GM12878 (cell line): ENCODE measurements around the gene CACNA2D2. TPM values are rescaled to one million over a fixed set of nuclear protein-coding genes. Genes with fewer than 3 reads are reported as not detected.

Experiments used
- ATAC-seq: fragments of 200-7000 bp; cut with Tn5 transposase; 3 replicates; pipeline ENCODE4 v1.9.1; 2020; ENCODE audit warnings: mild to moderate bottlenecking, moderate library complexity
- BruUV-seq: library from RNA; stranded (reverse); fragments of 400-500 nt; replicated peaks from 2 replicates; lab custom pipeline; 2021; lab: Mats Ljungman, UMichigan
- CTCF ChIA-PET: fragments of 300-600 bp; sonication (Branson Sonifier 250); formaldehyde crosslinking; extraction: SDS; loops from one replicate; lab custom pipeline; 2021; ENCODE audit warnings: inconsistent platforms; lab: Yijun Ruan, JAX
- POLR2A ChIA-PET: fragments of 350-600 bp; formaldehyde crosslinking; extraction: SDS; loops from one replicate; lab custom pipeline; 2021; ENCODE audit warnings: inconsistent platforms; lab: Charles Lee
- RAD21 ChIA-PET: fragments of 300-600 bp; sonication (Branson Sonifier 250); formaldehyde crosslinking; loops from one replicate; lab custom pipeline; 2023; ENCODE audit warnings: antibody characterized with exemption; ENCODE audit not compliant: unreplicated experiment; lab: Charles Lee
- SMC1A ChIA-PET: fragments of 300-600 bp; sonication (Branson Sonifier 250); formaldehyde crosslinking; loops from one replicate; lab custom pipeline; 2023; ENCODE audit not compliant: unreplicated experiment, uncharacterized antibody; lab: Charles Lee
- DNase-seq: peaks from one replicate; pipeline ENCODE4 v3.0.0-alpha.2; 2011; ENCODE audit warnings: low read depth, low spot score
- FAIRE-seq: peaks from 3 replicates; lab custom pipeline; 2011; peaks lifted over from hg19 to GRCh38; lab: Jason Lieb, UNC
- H2AFZ ChIP-seq: 2 replicates; pipeline ENCODE4 v1.6.0; 2011; ENCODE audit warnings: low read depth, low read length, control low read depth; ENCODE audit not compliant: control insufficient read depth
- H3K27ac ChIP-seq: 2 replicates; pipeline ENCODE4 v1.5.1; 2011; ENCODE audit warnings: control low read depth; ENCODE audit not compliant: control insufficient read depth, insufficient read depth
- H3K27me3 ChIP-seq, 2 experiments: replicated peaks in 1 of 2; 2 replicates each; pipeline versions ENCODE4 v1.6.0 to v1.6.1; 2011; ENCODE audit warnings: low read length in 1 of 2; ENCODE audit not compliant: control insufficient read depth in 2 of 2, insufficient read depth in 2 of 2
- H3K36me3 ChIP-seq, 2 experiments: 2 replicates each; pipeline ENCODE4 v1.5.1; 2011; ENCODE audit warnings: low read length in 1 of 2; ENCODE audit not compliant: control insufficient read depth in 2 of 2, insufficient read depth in 2 of 2
- H3K4me1 ChIP-seq: 2 replicates; pipeline ENCODE4 v1.6.1; 2011; ENCODE audit warnings: mild to moderate bottlenecking, low read length, moderate library complexity, mixed read lengths; ENCODE audit not compliant: control insufficient read depth, insufficient read depth
- H3K4me2 ChIP-seq: 2 replicates; pipeline ENCODE4 v1.6.0; 2011; ENCODE audit warnings: control low read depth; ENCODE audit not compliant: control insufficient read depth, insufficient read depth
- H3K4me3 ChIP-seq: fragments of 200-600 bp; sonication (generic); 2 replicates; pipeline ENCODE4 v1.5.1; 2016
- H3K79me2 ChIP-seq: 2 replicates; pipeline ENCODE4 v1.6.0; 2011; ENCODE audit warnings: low read length; ENCODE audit not compliant: control insufficient read depth, insufficient read depth
- H3K9ac ChIP-seq: 2 replicates; pipeline ENCODE4 v1.8.0; 2011; ENCODE audit warnings: low read length, control low read depth, mixed read lengths; ENCODE audit not compliant: control insufficient read depth, insufficient read depth
- H3K9me3 ChIP-seq: replicated peaks from 3 replicates; pipeline ENCODE4 v1.5.1; 2011; ENCODE audit warnings: mild to moderate bottlenecking, low read length; ENCODE audit not compliant: control insufficient read depth, insufficient read depth
- H4K20me1 ChIP-seq: 2 replicates; pipeline ENCODE4 v1.6.0; 2011; ENCODE audit not compliant: control insufficient read depth, insufficient read depth
- CEBPB ChIP-seq, 2 experiments: fragments of 150-350 bp in 1 of 2; IDR thresholded peaks; 2 replicates each; pipeline ENCODE4 v1.6.1; 2012 to 2014; ENCODE audit warnings: low read depth in 2 of 2, low read length in 2 of 2, borderline replicate concordance in 1 of 2, inconsistent platforms in 1 of 2
- E4F1 ChIP-seq: fragments of 450-650 bp; IDR thresholded peaks from 2 replicates; pipeline ENCODE4 v1.6.1; 2018; ENCODE audit warnings: borderline replicate concordance, mild to moderate bottlenecking; ENCODE audit not compliant: partially characterized antibody
- FOXK2 ChIP-seq: fragments of 450-650 bp; IDR thresholded peaks from 2 replicates; pipeline ENCODE4 v1.6.1; 2017; ENCODE audit warnings: mild to moderate bottlenecking, moderate library complexity
- HDGF ChIP-seq: fragments of 450-650 bp; IDR thresholded peaks from 2 replicates; pipeline ENCODE4 v1.6.1; 2016; ENCODE audit warnings: antibody characterized with exemption
- JUND ChIP-seq: IDR thresholded peaks from 2 replicates; pipeline ENCODE4 v1.6.1; 2012; ENCODE audit warnings: low read depth, mild to moderate bottlenecking, low read length, improper control_type of control experiment, moderate library complexity
- PAX5 ChIP-seq: IDR thresholded peaks from 2 replicates; pipeline ENCODE4 v1.6.1; 2011; ENCODE audit warnings: low read depth, low read length, borderline replicate concordance
- PAX8 ChIP-seq: fragments of 450-650 bp; IDR thresholded peaks from 2 replicates; pipeline ENCODE4 v1.6.1; 2017; ENCODE audit warnings: mild to moderate bottlenecking, moderate library complexity
- RAD21 ChIP-seq: IDR thresholded peaks from 2 replicates; pipeline ENCODE4 v1.6.1; 2011; ENCODE audit warnings: mild to moderate bottlenecking, low read depth, low read length, moderate library complexity; ENCODE audit not compliant: insufficient read depth
- RFX5 ChIP-seq: IDR thresholded peaks from 2 replicates; pipeline ENCODE4 v1.6.1; 2011; ENCODE audit warnings: low read depth, low read length, improper control_type of control experiment
- RUNX3 ChIP-seq: IDR thresholded peaks from 2 replicates; pipeline ENCODE4 v1.6.1; 2012; ENCODE audit warnings: low read length, inconsistent platforms
- SMAD1 ChIP-seq: fragments of 450-650 bp; IDR thresholded peaks from 2 replicates; pipeline ENCODE4 v1.6.1; 2018; ENCODE audit warnings: mild to moderate bottlenecking, low read depth; ENCODE audit not compliant: partially characterized antibody
- SMAD5 ChIP-seq: IDR thresholded peaks from 2 replicates; pipeline ENCODE4 v1.6.1; 2016; ENCODE audit warnings: antibody characterized with exemption, low read depth
- SMARCA5 ChIP-seq: fragments of 450-650 bp; IDR thresholded peaks from 2 replicates; pipeline ENCODE4 v1.6.1; 2017; ENCODE audit warnings: mild to moderate bottlenecking
- SMC3 ChIP-seq: IDR thresholded peaks from 2 replicates; pipeline ENCODE4 v1.6.1; 2011; ENCODE audit warnings: low read length, improper control_type of control experiment, borderline replicate concordance
- STAT1 ChIP-seq: fragments of 450-650 bp; conservative IDR thresholded peaks from 2 replicates; pipeline ENCODE4 v1.6.1; 2014; ENCODE audit warnings: antibody characterized with exemption, mild to moderate bottlenecking
- USF1 ChIP-seq: IDR thresholded peaks from 2 replicates; pipeline ENCODE4 v1.6.1; 2011; ENCODE audit warnings: borderline replicate concordance, low read depth, mild to moderate bottlenecking, moderate library complexity, mixed read lengths, low read length; ENCODE audit not compliant: insufficient read depth; ENCODE audit errors: extremely low read length
- ZNF24 ChIP-seq: fragments of 450-650 bp; IDR thresholded peaks from 2 replicates; pipeline ENCODE4 v1.6.1; 2017; ENCODE audit warnings: antibody characterized with exemption, mild to moderate bottlenecking
- WGBS: methylation state at CpG from one replicate; pipeline ENCODE4 v1.1.6; 2016; ENCODE audit warnings: low lambda C conversion rate; ENCODE audit not compliant: insufficient replicate concordance, insufficient coverage; ENCODE audit errors: missing lambda C conversion rate; 5-methylcytosine and 5-hydroxymethylcytosine counted together
- in situ Hi-C: fragments of 300-500 bp; cut with MboI; formaldehyde crosslinking; loops from 9 replicates; pipeline ENCODE4 v1.14.3; 2018; ENCODE audit warnings: mixed read lengths
- intact Hi-C: fragments of 100-400 bp; cut with micrococcal nuclease; formaldehyde crosslinking; loops from one replicate; pipeline ENCODE4 v1.14.2; 2022; ENCODE audit not compliant: unreplicated experiment
- polyA plus RNA-seq, 11 experiments: library from polyadenylated mRNA; depleted of rRNA in 4 of 11; unstranded in 6 of 11; stranded (reverse) in 5 of 11; fragments of >200 nt; fragmentation: Nextera tagmentation in 4 of 11; fragmentation: Illumina TruSeq in 1 of 11; extraction: Ambion mirVana in 4 of 11; extraction: Trizol in 1 of 11; gene quantifications; 1 replicate in 1 of 11; 2 replicates in 10 of 11; pipeline versions ENCODE4 v1.2.1 to v1.2.3, GENCODE V29; 2011 to 2016; ENCODE audit warnings: inconsistent platforms in 2 of 11, missing spikeins in 2 of 11, low read depth in 1 of 11
- total RNA-seq, 4 experiments: library from RNA; depleted of rRNA in 3 of 4; stranded (reverse); fragments of >200 nt in 3 of 4; fragmentation: Illumina TruSeq in 1 of 4; extraction: Trizol in 1 of 4; gene quantifications; 2 replicates each; pipeline versions ENCODE4 v1.2.1 to v1.2.3, GENCODE V29; 2013 to 2021

CACNA2D2 gene
- total and polyA plus RNA-seq, 10 of the 15 experiments (the other 5 are each of a cell fraction or from before 2014, with no cell fraction given) = 0.03 to 0.07 TPM; not detected in 8

GRCh38 chr3:50401978-50402595, 101.3 kb downstream of the CACNA2D2 start:
- in situ Hi-C loops = no loop called here
- TF ChIP-seq SMARCA5 = no peak
- TF ChIP-seq RFX5 = no peak
- TF ChIP-seq RAD21 = no peak
- TF ChIP-seq SMC3 = no peak
- TF ChIP-seq CEBPB (IDR thresholded peaks at IDR 0.05; ENCODE audit: borderline replicate concordance in 1 of 2, low read depth in 2 of 2, low read length in 2 of 2) = no peak
- TF ChIP-seq STAT1 = no peak
- TF ChIP-seq USF1 = no peak
- no peak for TF ChIP-seq E4F1
- TF ChIP-seq PAX5 = no peak
- TF ChIP-seq FOXK2 = no peak
- TF ChIP-seq HDGF = no peak
- no peak for TF ChIP-seq PAX8
- no peak for TF ChIP-seq SMAD1
- no peak for TF ChIP-seq SMAD5
- no peak for TF ChIP-seq RUNX3
- no peak for TF ChIP-seq ZNF24
- TF ChIP-seq JUND = no peak
- Histone ChIP-seq H3K27ac (no peak overlapping the region), H3K9ac (no peak overlapping the region), H3K36me3 (no peaks in the 10 kb centered on the region), H3K4me3 (no peak overlapping the region), H3K9me3 (no peaks in the 10 kb centered on the region), H3K4me2 (no peak overlapping the region), H3K27me3 (no peaks in the 10 kb centered on the region; a peak in 2 of 4 replicates), H4K20me1 (no peaks in the 10 kb centered on the region), H3K4me1 (no peaks in the 10 kb centered on the region), H3K79me2 (no peaks in the 10 kb centered on the region), H2AFZ (no peak overlapping the region)
- DNase-seq (no peak), FAIRE-seq (no peak), ATAC-seq (no peak)
- CTCF ChIA-PET = no interaction called here
- no TSS peak for BruUV-seq
- RAD21 ChIA-PET = no interaction called here
- POLR2A ChIA-PET = interaction anchor here (0.6 kb wide), 1 partner anchor 21 kb away, joined by 6 read pairs; no protein-coding TSS in a partner anchor
- WGBS = 1% methylated on average over 5 of the region's 5 CpGs
- SMC1A ChIA-PET = no interaction called here
- intact Hi-C loops = no loop called here
